A673 (cell line): ENCODE measurements around the gene CHAF1A.

ENCODE experiments used
- CTCF ChIP-seq: fragments of 300-800, 200-600 bp; sonication (generic); conservative IDR thresholded peaks from 2 replicates; pipeline ENCODE4 v1.5.1; 2017; ENCODE audit warnings: low read depth, mild to moderate bottlenecking, antibody characterized with exemption, low read length, moderate library complexity, mixed read lengths
- EZH2 ChIP-seq: fragments of 200-600 bp; sonication (generic); IDR thresholded peaks from 2 replicates; pipeline ENCODE4 v1.6.1; 2017; ENCODE audit warnings: borderline replicate concordance, low read depth, mild to moderate bottlenecking, mixed read lengths, antibody characterized with exemption, low read length; ENCODE audit not compliant: poor library complexity, severe bottlenecking

GRCh38 chr19:4373601-4374497, 28.6 kb upstream of the CHAF1A start:
- TF ChIP-seq CTCF (no peak), EZH2 (no peak)
